Testis (tissue), 3 donors: Measurements from ENCODE around the gene NHEJ1. TPM values are rescaled to one million over a fixed set of nuclear protein-coding genes. Genes with fewer than 3 reads are reported as not detected.

Source experiments
- DNase-seq: peaks from one replicate; pipeline ENCODE4 v3.0.0-alpha.2; 2019
- H3K27ac ChIP-seq, 2 donors: fragments of 200-600 bp; sonication (generic); one replicate each; pipeline ENCODE4 v1.5.1; 2019
- H3K27me3 ChIP-seq: fragments of 200-600 bp; sonication (generic); one replicate; pipeline ENCODE4 v1.5.1; 2019
- H3K36me3 ChIP-seq: fragments of 200-600 bp; sonication (generic); one replicate; pipeline ENCODE4 v1.5.1; 2017; ENCODE audit warnings: low read depth; ENCODE audit errors: missing control alignments
- H3K4me1 ChIP-seq: fragments of 200-600 bp; sonication (generic); one replicate; pipeline ENCODE4 v1.5.1; 2019
- H3K4me3 ChIP-seq, 2 donors: fragments of 200-600 bp; sonication (generic); one replicate each; pipeline ENCODE4 v1.5.1; 2017 to 2019
- H3K9me3 ChIP-seq: fragments of 200-600 bp; sonication (generic); one replicate; pipeline ENCODE4 v1.5.1; 2017
- POLR2A ChIP-seq: fragments of 450-650 bp; IDR thresholded peaks from one replicate; pipeline ENCODE4 v1.6.1; 2017; ENCODE audit warnings: antibody characterized with exemption, mild to moderate bottlenecking, moderate library complexity
- WGBS, 2 donors: methylation state at CpG; one replicate each; pipeline ENCODE4 v1.1.5; 2018; 5-methylcytosine and 5-hydroxymethylcytosine counted together
- intact Hi-C: fragments of 100-400 bp; cut with DNase I; formaldehyde crosslinking; loops from one replicate; pipeline ENCODE4 v1.15.1; 2023; ENCODE audit warnings: low total_unique reads
- polyA plus RNA-seq: library from polyadenylated mRNA; stranded (reverse); fragments of 350-450 nt; fragmentation: Illumina TruSeq; extraction: RNeasy Lipid Tissue Mini Kit (QIAGEN cat#74804); gene quantifications from one replicate; pipeline ENCODE4 v1.2.3, GENCODE V29; 2014; ENCODE audit warnings: low read depth, low replicate concordance; ENCODE audit not compliant: insufficient read depth
- total RNA-seq, 2 donors: library from RNA; depleted of rRNA; stranded (reverse); fragments of >200 nt; gene quantifications; one replicate each; pipeline ENCODE4 v1.2.3, GENCODE V29; 2016
- TF ChIP-seq, protein P1 (sequence below), 3 experiments: fragments of 450-650 bp in 2 of 3; fragments of 200-600 bp in 1 of 3; sonication (generic) in 1 of 3; IDR thresholded peaks; one replicate each; pipeline ENCODE4 v1.5.1; 2016 to 2019; ENCODE audit warnings: antibody characterized with exemption in 3 of 3, mild to moderate bottlenecking in 2 of 3, moderate library complexity in 1 of 3

The NHEJ1 gene
- total and polyA plus RNA-seq, 3 donors from 2014 or later, result 33.4 to 67.0 (median 38.5) TPM

DNA sequence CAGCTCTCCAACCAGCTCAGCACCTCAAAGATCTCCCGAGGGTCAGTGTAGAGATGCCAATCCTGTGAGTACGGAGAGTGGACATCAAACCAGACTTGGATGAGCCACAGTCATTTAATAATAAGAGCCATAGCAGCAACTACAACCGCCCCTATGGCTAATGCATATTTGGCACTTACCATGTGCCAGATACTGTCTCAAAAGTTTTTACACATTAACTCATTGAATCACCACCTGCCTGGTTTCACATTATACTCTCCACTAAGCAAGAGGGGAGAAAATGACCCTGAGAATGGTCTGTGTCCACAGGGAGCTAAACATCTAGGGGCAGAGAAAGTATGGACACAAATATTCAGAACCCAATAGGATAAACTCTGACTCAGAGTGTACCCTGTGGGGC, 13.5 kb upstream of the NHEJ1 start:
- Histone ChIP-seq H3K27me3 (no peaks in the 10 kb centered on the region), H3K27ac (no peak overlapping the region), H3K9me3 (no peaks in the 10 kb centered on the region), H3K4me3 (no peak overlapping the region), H3K4me1 (peaks cover 11% of the 10 kb centered on the region), H3K36me3 (no peaks in the 10 kb centered on the region)
- DNase-seq, result no peak
- TF ChIP-seq POLR2A, result no peak
- TF ChIP-seq, protein P1, sequence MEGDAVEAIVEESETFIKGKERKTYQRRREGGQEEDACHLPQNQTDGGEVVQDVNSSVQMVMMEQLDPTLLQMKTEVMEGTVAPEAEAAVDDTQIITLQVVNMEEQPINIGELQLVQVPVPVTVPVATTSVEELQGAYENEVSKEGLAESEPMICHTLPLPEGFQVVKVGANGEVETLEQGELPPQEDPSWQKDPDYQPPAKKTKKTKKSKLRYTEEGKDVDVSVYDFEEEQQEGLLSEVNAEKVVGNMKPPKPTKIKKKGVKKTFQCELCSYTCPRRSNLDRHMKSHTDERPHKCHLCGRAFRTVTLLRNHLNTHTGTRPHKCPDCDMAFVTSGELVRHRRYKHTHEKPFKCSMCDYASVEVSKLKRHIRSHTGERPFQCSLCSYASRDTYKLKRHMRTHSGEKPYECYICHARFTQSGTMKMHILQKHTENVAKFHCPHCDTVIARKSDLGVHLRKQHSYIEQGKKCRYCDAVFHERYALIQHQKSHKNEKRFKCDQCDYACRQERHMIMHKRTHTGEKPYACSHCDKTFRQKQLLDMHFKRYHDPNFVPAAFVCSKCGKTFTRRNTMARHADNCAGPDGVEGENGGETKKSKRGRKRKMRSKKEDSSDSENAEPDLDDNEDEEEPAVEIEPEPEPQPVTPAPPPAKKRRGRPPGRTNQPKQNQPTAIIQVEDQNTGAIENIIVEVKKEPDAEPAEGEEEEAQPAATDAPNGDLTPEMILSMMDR (IDR thresholded peaks at IDR 0.05), result no peak
- intact Hi-C loops, result no loop called here
- 92 to 98% methylated on average over 3 of the region's 3 CpGs for WGBS, 2 donors

DNA sequence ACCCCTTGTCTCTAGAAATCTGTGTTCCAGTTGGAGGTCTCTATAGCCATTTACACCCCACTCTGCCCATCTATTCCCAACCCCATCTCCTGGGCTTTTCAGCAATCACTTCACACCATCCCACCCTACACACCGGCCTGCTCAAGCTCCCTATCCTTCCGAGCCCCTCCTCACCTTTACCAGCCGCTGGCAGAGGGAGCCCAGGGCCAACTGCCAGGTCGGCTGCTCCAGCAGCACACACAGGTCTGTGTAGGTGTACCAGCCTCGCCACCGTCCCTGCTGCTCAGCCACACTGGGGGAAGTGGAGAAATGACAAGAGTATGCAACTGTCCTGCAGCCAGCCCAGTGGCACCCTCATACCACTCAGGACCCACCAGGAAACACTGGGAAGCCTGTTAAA, 12.6 kb upstream of the NHEJ1 start:
- Histone ChIP-seq H3K27ac (no peak overlapping the region), H3K4me3 (no peak overlapping the region), H3K27me3 (no peaks in the 10 kb centered on the region), H3K36me3 (no peaks in the 10 kb centered on the region), H3K4me1 (peaks cover 9% of the 10 kb centered on the region), H3K9me3 (no peaks in the 10 kb centered on the region)
- 91 to 93% methylated on average over 4 to 6 of the region's 6 CpGs for WGBS, 2 donors
- DNase-seq, result no peak
- TF ChIP-seq, protein P1 (IDR thresholded peaks at IDR 0.05), result no peak
- no peak for TF ChIP-seq POLR2A
- intact Hi-C loops, result no loop called here

DNA sequence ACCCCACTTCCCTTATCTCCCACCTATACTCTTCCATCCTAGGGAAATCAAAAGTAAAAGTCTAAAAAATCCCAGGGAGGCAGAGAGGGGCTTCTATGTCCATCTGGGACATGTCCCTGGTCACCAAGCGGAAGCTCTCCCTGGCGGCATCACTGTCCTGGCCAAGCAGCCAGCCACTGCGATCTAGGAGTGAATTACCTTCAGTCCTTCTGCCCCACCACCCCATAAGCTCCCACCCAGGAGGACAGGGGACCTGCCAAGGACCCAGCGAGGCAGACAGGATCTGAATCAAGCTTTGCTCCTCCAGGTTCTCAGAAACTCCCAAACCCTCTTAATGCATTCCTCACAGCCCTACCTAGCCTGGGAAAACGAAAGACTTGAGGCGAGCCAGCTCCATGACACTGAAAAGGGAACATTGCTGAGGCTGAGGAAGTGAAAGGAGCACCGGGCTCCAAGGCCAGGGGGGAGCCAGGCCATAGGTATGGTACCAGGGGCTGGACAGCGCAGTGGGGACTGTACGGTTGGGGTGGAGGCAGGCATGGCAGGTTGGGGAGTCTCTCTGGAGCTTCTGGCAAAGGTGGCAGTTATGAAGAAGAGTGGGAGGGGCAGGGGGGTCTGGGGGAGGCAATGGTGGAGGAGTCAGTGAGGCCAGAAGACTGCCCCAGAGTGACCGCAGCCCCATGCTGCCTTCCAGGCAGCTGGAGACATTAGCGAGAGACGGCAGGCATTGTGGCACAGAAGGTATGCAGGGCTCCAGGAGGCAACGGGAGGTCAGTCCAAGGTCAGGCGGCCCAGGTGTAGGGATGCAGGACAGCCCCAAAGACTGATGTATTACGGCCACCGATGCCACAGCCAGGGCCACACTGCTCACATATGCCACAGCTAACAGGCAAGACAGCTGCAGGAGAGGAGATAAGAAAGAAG, 11.9 kb upstream of the NHEJ1 start:
- DNase-seq, result peak; percentile 12
- Histone ChIP-seq H3K27ac (peak overlapping the region; percentile 6 to 71), H3K27me3 (no peaks in the 10 kb centered on the region), H3K4me1 (peaks cover 12% of the 10 kb centered on the region), H3K9me3 (no peaks in the 10 kb centered on the region), H3K36me3 (no peaks in the 10 kb centered on the region), H3K4me3 (no peak overlapping the region)
- intact Hi-C loops, result no loop called here
- 81 to 85% methylated on average over 16 of the region's 16 CpGs for WGBS, 2 donors
- TF ChIP-seq POLR2A, result no peak
- TF ChIP-seq, protein P1 (IDR thresholded peaks at IDR 0.05), result no peak

DNA sequence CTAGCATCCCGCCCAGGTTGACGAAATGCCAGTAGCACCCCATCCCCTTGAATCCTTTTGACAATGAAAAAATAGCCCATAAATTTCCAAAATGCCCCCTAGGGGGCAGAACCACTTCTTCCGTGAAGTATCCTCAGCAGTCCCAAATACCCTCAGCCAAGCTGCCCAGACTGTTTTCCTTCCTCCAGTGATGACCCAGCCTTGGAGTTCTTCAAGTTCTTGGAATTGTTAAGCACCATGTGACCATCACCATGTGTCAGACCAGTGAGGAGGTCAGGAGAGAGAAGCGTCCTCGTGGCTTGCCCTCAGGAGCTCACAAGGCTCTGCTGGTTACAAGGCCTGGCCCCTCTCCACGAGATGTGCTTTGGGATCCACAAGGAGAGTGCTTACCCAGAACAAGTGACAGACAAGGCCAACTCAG, 10.6 kb upstream of the NHEJ1 start:
- Histone ChIP-seq H3K9me3 (no peaks in the 10 kb centered on the region), H3K4me3 (no peak overlapping the region), H3K36me3 (no peaks in the 10 kb centered on the region), H3K27ac (peak overlapping the region; percentile 6 to 71), H3K4me1 (peaks cover 12% of the 10 kb centered on the region), H3K27me3 (no peaks in the 10 kb centered on the region)
- intact Hi-C loops, result no loop called here
- no peak for TF ChIP-seq POLR2A
- TF ChIP-seq, protein P1 (IDR thresholded peaks at IDR 0.05), result peak; percentile 53 to 79 (median 74)
- 41 to 51% methylated on average over 5 to 6 of the region's 6 CpGs for WGBS, 2 donors
- DNase-seq, result peak; percentile 79
